Endothelial cell (in vitro differentiated cells): ENCODE data around the gene MYH13. TPM values are rescaled to one million over a fixed set of nuclear protein-coding genes. Genes with fewer than 3 reads are reported as not detected.
A peak's percentile ranks its signal among the peaks of the same experiment; 100 is the strongest.

Experiments
- DNase-seq: peaks from one replicate; pipeline ENCODE4 v3.0.0; 2021; ENCODE audit warnings: low spot score
- H3K27ac Mint-ChIP-seq: one replicate; pipeline ENCODE4 v1.8.0; 2021; ENCODE audit warnings: mixed read lengths, inconsistent platforms; ENCODE audit not compliant: unreplicated experiment
- H3K27me3 Mint-ChIP-seq: one replicate; pipeline ENCODE4 v1.8.0; 2021; ENCODE audit warnings: mild to moderate bottlenecking, moderate library complexity, mixed read lengths, inconsistent platforms; ENCODE audit not compliant: unreplicated experiment
- H3K36me3 Mint-ChIP-seq: one replicate; pipeline ENCODE4 v1.8.0; 2021; ENCODE audit warnings: mild to moderate bottlenecking, low read depth, mixed read lengths, inconsistent platforms; ENCODE audit not compliant: unreplicated experiment
- H3K4me1 Mint-ChIP-seq: one replicate; pipeline ENCODE4 v1.8.0; 2021; ENCODE audit warnings: mild to moderate bottlenecking, mixed read lengths, inconsistent platforms; ENCODE audit not compliant: unreplicated experiment
- H3K4me3 Mint-ChIP-seq: one replicate; pipeline ENCODE4 v1.8.0; 2021; ENCODE audit warnings: mild to moderate bottlenecking, mixed read lengths, inconsistent platforms; ENCODE audit not compliant: unreplicated experiment
- H3K9me3 Mint-ChIP-seq: one replicate; pipeline ENCODE4 v1.8.0; 2021; ENCODE audit warnings: mixed read lengths, inconsistent platforms; ENCODE audit not compliant: unreplicated experiment
- total RNA-seq: library from RNA; stranded (reverse); fragmentation: NEBNext Ultra II Directional; extraction: Animal tissue kit (Norgen Biotek cat#: 25700); gene quantifications from one replicate; pipeline ENCODE4 v1.2.1, GENCODE V29; 2021; ENCODE audit not compliant: unreplicated experiment
- TF ChIP-seq, protein P1 (sequence below): fragments of 200-600 bp; sonication (generic); IDR thresholded peaks from one replicate; pipeline ENCODE4 v1.5.0; 2021; ENCODE audit warnings: antibody characterized with exemption; ENCODE audit not compliant: unreplicated experiment

The MYH13 gene
- total RNA-seq, 1 donor from 2014 or later: 0.05 TPM

DNA sequence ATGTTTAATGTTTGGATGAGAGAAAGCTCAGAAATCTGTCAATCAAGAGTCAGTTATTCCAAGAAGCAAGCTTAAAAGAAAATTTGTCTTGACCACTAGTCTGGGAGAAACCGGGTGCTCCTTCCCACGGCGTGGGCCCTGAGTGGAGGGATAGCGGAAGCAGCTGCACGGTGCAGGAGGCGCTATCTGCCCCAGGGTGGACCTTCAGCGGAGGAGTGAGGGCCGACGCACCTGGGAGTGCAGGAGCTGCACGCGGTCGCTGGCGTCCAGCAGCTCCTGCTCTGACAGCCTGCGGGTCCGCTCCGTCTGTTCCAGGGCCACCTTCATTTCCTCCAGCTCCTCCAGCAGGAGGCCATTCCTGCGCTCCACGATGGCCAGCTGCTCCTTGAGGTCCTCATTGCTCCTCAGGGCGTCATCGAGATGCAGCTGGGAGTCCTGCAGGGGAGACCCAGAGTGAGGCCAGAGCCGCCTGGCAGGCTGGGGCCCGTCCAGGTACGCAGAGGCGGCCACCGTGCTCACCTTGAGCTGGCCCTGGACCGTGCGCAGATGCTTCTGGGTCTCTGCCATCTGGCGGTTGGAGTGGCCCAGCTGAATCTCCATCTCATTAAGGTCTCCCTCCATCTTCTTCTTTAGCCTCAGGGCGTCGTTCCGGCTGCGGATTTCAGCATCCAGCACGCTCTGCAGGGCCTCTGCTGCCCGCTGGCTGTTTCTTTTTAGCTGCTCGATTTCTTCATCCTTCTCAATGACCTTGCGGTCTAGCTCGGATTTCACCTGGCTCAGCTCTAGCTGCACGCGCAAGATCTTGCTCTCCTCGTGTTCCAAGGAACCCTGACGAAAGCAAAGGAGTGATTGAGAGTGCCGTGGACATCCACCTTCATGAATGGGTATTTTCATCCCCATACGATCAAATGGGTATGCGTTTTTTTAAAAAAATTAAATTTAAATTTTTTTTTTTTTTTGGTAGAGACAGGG is 63.5 kb downstream of the MYH13 start:
- no peak overlapping the region for H3K4me3 Mint-ChIP-seq
- H3K27me3 Mint-ChIP-seq: peaks cover 1% of the 10 kb centered on the region
- DNase-seq: no peak

DNA sequence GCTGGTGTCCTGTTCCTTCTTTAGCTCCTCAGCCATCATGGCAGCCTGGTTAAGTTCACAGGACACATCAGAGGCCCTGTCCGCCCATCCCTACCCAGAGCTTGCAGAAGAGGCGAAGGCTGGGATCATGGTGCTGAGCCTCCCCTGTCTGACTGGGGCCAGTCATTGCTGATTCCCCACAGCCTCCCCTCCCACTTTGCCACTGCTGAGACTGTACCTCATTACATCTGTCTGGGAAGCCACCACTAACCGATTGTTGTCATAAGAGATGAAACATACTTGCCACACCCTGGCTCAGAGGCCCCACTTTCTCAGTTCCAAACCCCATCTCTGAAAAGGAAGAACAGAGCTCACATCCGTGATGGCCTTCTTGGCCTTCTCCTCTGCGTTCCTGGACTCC is 66.2 kb downstream of the MYH13 start:
- Mint-ChIP-seq H3K27ac (no peak overlapping the region), H3K27me3 (peaks cover 1% of the 10 kb centered on the region), H3K4me3 (no peak overlapping the region), H3K4me1 (peaks cover 25% of the 10 kb centered on the region), H3K36me3 (peaks cover 3% of the 10 kb centered on the region), H3K9me3 (peaks cover 5% of the 10 kb centered on the region)
- TF ChIP-seq, protein P1, sequence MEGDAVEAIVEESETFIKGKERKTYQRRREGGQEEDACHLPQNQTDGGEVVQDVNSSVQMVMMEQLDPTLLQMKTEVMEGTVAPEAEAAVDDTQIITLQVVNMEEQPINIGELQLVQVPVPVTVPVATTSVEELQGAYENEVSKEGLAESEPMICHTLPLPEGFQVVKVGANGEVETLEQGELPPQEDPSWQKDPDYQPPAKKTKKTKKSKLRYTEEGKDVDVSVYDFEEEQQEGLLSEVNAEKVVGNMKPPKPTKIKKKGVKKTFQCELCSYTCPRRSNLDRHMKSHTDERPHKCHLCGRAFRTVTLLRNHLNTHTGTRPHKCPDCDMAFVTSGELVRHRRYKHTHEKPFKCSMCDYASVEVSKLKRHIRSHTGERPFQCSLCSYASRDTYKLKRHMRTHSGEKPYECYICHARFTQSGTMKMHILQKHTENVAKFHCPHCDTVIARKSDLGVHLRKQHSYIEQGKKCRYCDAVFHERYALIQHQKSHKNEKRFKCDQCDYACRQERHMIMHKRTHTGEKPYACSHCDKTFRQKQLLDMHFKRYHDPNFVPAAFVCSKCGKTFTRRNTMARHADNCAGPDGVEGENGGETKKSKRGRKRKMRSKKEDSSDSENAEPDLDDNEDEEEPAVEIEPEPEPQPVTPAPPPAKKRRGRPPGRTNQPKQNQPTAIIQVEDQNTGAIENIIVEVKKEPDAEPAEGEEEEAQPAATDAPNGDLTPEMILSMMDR: no peak
- DNase-seq: no peak

More for the DNA sequence above, 63.5 kb downstream of the MYH13 start:
- TF ChIP-seq, protein P1: no peak
- H3K9me3 Mint-ChIP-seq: peaks cover 5% of the 10 kb centered on the region
- H3K4me1 Mint-ChIP-seq: peaks cover 22% of the 10 kb centered on the region
- H3K36me3 Mint-ChIP-seq: peaks cover 3% of the 10 kb centered on the region
- no peak overlapping the region for H3K27ac Mint-ChIP-seq

DNA sequence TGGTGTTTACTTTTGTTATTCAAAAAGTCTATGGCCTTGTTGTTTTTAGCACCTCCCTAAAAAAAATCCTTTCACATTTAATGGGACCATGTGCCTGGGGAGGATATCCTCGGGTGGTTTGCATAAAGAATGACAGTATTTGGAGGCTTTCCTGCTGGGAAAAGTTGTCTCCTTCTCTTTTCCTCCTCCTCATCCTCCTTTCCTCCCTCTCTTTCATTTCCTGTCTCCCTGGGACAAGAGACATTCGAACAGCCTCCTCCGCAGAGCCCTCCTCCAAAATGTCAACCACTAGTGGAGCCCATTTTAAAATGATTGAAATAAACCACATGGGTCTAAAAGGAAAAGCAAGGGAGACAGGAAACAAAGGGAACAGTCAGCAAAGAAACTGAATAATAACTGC is 67.4 kb downstream of the MYH13 start:
- Mint-ChIP-seq H3K4me3 (no peak overlapping the region), H3K36me3 (peaks cover 3% of the 10 kb centered on the region), H3K4me1 (peaks cover 18% of the 10 kb centered on the region), H3K9me3 (no peaks in the 10 kb centered on the region), H3K27ac (peak overlapping the region; percentile 61), H3K27me3 (no peaks in the 10 kb centered on the region)
- no peak for DNase-seq
- TF ChIP-seq, protein P1: no peak

GRCh38 chr17:10304758-10305300 is 68.0 kb downstream of the MYH13 start:
- no peak overlapping the region for H3K4me3 Mint-ChIP-seq
- no peak overlapping the region for H3K27ac Mint-ChIP-seq
- no peaks in the 10 kb centered on the region for H3K9me3 Mint-ChIP-seq
- peaks cover 18% of the 10 kb centered on the region for H3K4me1 Mint-ChIP-seq
- H3K27me3 Mint-ChIP-seq: no peaks in the 10 kb centered on the region
- TF ChIP-seq, protein P1: no peak
- peaks cover 3% of the 10 kb centered on the region for H3K36me3 Mint-ChIP-seq
- DNase-seq: no peak

GRCh38 chr17:10297691-10298090 is 75.1 kb downstream of the MYH13 start:
- TF ChIP-seq, protein P1: no peak
- Mint-ChIP-seq H3K4me3 (no peak overlapping the region), H3K27ac (no peak overlapping the region), H3K4me1 (peaks cover 5% of the 10 kb centered on the region), H3K9me3 (no peaks in the 10 kb centered on the region), H3K36me3 (no peaks in the 10 kb centered on the region), H3K27me3 (peaks cover 2% of the 10 kb centered on the region)
- DNase-seq: no peak
